Left ventricle myocardium superior (tissue), 1 donor: ENCODE results near the gene RXRB. TPM values are rescaled to one million over a fixed set of nuclear protein-coding genes. Genes with fewer than 3 reads are reported as not detected.

Source experiments
- ATAC-seq: fragments of 200-7000 bp; cut with Tn5 transposase; one replicate; pipeline ENCODE4 v1.9.1; 2020; ENCODE audit warnings: mild to moderate bottlenecking, moderate library complexity
- DNase-seq: peaks from one replicate; pipeline ENCODE4 v3.0.0-alpha.2; 2020
- intact Hi-C: fragments of 100-400 bp; cut with micrococcal nuclease; formaldehyde crosslinking; loops from one replicate; pipeline ENCODE4 v1.11.0; 2022
- total RNA-seq: library from RNA; stranded (reverse); fragmentation: NEBNext Ultra II Directional; extraction: Animal tissue kit (Norgen Biotek cat#: 25700); gene quantifications from one replicate; pipeline ENCODE4 v1.2.1, GENCODE V29; 2021
- donor health status: DM: no; HTN: yes; CAD: no; lungs with severe emphysema.

Gene RXRB
- total RNA-seq, 1 donor from 2014 or later, result 41.2 TPM

DNA sequence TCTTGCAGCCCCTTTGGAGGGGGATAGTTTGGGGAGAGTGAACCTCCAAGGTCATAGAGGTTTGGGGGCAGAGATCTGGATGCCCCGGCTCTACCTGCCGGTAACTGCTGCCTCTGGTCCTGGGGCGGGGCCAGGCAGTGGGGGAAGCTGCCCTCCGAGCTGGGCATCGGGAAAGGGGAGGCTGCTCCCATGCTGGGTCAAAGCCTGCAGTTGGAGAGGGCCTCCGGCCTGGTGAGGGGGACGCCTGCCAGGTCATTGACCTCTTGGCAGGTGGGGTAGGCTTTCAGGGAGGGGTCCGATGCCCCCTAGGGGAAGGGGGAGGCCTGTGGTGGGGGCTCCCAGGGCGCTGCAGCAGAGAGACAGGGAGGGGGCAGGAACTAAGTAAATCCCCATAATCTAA lies 15.3 kb downstream of the RXRB start:
- ATAC-seq (no peak), DNase-seq (no peak)
- intact Hi-C loops, result no loop called here

DNA sequence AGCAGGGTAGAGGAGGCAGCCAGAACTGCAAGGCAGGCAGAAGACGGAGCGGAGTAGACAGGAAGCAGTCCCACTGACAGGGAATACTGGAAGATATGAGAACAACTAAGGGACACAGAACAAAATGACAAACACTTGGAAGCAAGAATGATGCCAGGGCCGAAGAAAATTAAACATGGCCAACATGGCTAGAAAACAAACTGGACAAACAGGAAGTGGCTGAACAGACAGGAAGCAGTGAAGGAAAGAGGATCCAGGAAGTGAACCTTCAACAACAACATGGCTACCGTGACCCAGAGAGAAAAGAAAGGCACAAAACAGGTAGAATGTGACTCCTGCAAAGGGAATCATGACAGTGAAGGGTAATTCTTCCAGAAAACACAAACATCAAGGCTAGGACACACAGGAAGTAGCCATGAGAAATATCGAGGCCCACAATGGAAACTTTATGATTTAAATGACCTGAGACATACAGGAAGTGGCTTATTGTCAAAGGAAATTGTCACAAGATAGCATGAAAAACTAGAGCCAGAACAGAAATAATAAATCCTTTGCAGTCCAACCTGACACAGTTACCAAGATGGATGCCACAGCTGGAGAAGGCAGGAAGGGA lies 17.3 kb downstream of the RXRB start:
- DNase-seq, result no peak
- intact Hi-C loops, result no loop called here
- ATAC-seq, result no peak

DNA sequence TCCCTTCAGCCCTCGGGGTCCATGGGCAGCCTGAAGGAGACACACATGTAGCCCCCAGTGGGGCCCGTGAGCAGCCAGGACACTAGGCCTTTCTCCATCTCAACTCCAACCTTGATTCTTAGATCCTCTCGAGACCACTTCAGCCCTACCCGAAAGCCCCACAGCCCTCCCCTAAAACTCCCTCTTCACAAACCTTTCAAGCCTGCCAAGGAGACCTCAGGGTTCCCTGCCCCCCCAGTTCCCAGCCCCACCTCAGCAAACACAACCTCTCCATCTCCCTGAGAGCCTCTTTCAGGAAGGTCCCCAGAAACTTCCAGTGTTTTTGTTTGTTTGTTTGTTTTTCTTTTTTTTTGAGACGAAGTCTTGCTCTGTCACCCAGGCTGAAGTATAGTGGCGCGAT lies 19.3 kb downstream of the RXRB start:
- no peak for ATAC-seq
- intact Hi-C loops, result no loop called here
- DNase-seq, result no peak

DNA sequence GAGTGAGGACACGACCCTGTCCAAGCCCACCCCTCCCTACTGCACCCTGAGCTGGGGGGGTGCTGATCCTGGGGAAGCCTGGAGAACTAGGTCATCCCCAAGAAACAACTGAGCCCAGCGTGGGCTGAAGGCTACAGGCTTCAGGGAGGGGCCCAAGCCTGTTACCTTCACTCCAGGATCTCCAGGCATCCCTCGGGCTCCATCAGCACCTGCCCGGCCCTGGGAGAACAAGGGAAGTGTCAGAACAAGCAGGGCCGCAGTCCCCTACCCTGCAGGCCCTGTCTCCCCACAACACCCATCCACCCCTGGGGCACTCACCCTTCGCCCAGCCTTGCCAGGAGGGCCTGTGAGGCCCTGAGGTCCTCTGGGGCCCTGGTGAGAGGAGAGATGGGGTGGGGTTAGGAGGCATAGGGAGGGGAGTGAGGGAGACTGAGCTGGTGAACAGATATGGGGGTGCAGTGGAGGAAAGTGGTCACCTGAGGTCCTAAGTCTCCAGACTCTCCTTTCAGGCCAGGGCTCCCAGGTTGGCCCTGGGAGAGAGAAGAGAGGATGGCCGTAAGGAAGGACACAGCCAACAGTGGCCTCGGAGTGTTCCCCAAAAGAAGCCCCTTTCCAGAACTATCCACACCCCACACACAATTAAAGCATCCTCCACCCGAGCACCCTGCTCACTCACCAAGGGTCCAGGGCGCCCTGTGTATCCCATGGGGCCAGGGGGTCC lies 21.6 kb downstream of the RXRB start:
- DNase-seq (no peak), ATAC-seq (no peak)
- intact Hi-C loops, result no loop called here

DNA sequence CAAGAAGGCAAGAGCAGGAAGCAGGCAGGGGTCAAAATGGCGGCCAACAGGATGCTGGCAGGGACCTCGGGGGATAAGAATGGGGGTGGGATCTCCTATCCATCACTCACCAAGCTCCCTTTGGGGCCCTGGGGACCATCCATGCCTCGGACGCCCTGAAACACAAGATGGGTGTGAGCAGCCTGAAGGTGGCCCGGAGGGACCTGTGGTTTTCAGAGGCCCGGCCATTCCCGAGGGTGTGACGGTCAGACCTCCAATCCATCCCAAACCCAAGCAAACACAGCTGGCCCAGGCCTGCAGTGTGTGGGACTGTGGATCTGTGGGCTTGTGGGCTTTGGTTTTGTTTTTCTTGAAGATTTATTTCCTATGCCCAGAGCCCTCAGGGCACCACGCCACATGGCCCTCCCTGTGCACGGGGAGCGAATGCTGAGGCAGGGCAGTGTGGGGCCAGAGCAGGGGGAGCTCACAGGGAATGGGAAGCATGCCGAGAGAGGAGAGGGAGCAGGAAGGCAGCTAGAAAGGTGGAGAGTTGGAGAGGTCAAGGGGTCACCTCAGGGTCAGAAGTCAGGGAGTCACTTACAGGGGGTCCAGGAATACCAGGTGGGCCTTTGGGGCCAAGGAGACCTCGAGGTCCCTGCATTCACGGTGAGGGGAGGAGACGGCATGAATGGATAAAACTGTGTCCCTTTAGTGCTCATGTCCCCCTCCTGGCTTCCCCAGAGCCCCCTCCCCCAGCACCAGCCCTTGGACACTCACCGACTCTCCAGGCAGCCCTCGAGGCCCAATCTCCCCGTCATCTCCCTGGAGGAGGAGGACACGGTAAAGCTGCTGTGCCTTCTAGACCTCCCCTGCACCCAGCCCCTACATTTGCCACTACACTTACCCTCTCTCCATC lies 22.7 kb downstream of the RXRB start:
- DNase-seq (no peak), ATAC-seq (no peak)
- intact Hi-C loops, result no loop called here

DNA sequence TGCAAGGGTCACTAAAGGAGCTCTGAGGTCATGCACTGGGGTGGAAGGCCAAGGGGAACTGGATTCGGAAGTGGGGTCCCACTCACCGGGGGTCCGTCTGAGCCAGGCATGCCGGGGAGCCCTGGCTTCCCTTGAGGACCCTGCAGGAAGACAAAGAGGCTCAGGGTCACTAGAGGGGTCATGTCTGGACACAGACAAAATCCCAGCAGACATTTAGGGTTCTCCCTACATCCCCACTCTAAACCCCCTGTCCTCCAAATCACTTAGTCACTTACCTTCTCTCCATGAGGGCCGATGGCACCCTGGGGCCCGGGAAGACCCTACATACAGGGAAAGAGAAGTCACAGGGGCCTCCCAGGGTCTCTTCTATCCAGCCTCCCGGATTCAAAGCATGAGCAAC lies 23.6 kb downstream of the RXRB start:
- no peak for ATAC-seq
- DNase-seq, result no peak
- intact Hi-C loops, result no loop called here

DNA sequence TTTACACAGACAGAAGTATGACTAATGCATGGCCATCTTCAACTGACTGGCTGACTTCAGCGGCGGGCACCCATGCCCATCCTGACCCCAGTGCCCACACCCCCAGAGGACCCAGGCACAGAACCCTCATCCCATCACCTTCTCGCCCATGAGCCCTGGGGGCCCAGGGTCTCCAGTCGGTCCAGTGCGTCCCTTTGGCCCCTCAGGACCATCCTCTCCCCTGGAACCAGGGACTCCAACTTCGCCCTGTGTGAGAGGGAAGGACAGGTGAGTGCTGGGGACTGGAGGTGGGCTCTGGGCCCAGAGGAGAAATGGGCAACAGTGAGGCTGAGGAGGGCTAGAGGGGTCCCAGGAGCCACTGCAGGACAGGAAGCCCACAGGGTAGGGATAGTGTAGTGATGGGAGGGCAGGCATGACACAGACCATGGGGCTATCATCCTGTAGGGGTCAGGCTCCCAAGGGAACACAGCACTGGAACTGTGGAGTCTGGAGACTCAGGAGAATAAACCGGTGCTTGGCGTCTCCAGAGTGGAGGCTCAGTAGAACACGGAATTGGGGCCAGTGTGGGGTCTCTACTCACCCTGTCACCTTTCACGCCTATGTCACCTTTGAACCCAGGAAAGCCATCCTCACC lies 24.9 kb downstream of the RXRB start:
- intact Hi-C loops, result no loop called here
- DNase-seq, result no peak
- no peak for ATAC-seq

DNA sequence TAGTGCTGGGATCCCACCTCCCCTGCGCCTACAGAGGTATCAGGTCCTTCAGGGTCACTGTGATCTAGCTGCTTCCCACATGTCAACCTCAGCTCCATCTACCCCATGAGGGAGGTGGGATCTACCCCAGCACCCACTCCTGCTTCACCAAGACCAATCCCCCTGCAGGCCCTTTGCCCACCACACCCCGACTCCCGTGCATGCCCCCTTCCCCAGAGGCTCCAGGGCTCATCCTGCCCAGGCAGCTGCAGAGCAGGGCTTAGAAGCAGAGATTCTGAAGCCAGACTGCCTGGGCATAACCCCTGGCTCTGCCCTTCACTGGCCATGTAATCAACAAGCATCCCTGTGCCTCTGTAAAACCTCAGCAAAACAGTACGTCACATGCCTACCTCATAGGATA lies 25.7 kb downstream of the RXRB start:
- no peak for DNase-seq
- intact Hi-C loops, result no loop called here
- no peak for ATAC-seq

DNA sequence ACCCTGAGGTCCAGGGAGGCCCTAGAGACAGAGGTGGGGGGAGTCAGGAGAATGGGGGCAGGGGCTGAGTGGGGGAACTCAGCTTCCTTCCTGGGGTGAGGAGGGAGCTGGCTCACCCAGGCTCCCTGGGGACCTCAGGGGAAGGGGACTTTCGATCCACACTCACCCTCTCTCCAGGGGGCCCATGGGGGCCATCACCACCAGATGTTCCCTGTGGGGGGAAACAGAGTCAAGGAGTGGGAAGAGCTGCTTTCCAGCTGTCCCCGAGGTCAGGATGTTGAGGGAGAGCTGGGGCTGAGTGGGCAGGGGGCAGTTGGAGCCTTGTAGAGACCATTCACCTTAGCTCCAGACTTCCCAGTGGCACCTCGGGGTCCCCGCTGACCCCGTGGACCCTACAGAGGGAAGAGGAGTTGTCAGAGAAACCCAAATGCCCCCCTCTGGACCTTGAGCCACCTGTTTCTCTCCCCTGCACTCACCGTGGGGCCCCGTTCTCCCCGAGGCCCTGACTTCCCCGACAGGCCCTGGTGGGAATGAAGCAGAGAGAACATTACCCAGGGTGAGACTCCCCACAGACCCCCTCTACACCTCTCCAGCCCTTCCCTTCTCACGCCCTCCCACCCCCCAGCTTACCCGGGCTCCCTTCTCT lies 26.8 kb downstream of the RXRB start:
- intact Hi-C loops, result no loop called here

DNA sequence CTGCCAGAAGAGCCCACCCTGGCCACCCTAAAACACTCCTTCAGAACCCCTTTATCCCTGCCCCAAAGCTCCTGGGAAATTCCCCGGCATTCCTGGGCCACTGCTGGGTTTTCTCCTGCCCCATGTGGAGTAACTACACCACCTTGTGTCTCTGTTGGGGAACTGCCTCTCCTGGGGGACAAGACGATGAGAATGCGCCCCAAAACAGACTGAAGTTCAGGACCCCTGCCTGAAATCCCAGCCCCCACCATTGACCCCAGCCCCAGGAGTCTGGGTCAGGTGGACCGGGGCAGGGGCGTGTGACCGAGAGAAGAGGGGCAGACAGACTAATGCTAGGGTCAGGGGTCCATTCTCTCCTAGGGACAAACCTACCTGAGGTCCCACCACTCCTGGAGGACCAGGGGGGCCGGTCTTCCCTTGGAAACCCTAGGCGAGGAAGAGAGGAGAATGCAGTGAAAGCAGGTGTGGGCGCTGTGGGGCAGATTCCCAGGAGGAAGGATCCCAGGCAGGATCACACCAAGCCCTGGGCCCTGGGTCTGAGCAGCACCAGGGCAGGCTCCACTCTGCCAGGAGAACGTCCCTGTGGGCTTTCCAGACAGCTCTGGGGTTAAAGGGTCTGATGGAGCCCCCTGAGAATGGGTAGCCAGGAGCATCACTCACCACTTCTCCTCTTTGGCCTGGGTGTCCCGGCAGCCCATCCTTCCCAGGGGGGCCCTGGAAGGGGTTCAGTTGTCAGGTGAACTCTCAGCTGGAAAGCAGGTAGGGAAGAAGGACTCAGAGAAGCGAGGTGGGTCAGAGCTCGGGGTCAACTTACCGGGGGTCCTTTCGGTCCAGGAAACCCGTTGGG lies 27.6 kb downstream of the RXRB start:
- DNase-seq, result no peak
- intact Hi-C loops, result no loop called here
- ATAC-seq, result peak; percentile 38

More for the DNA sequence above, 26.8 kb downstream of the RXRB start:
- no peak for ATAC-seq
- no peak for DNase-seq

DNA sequence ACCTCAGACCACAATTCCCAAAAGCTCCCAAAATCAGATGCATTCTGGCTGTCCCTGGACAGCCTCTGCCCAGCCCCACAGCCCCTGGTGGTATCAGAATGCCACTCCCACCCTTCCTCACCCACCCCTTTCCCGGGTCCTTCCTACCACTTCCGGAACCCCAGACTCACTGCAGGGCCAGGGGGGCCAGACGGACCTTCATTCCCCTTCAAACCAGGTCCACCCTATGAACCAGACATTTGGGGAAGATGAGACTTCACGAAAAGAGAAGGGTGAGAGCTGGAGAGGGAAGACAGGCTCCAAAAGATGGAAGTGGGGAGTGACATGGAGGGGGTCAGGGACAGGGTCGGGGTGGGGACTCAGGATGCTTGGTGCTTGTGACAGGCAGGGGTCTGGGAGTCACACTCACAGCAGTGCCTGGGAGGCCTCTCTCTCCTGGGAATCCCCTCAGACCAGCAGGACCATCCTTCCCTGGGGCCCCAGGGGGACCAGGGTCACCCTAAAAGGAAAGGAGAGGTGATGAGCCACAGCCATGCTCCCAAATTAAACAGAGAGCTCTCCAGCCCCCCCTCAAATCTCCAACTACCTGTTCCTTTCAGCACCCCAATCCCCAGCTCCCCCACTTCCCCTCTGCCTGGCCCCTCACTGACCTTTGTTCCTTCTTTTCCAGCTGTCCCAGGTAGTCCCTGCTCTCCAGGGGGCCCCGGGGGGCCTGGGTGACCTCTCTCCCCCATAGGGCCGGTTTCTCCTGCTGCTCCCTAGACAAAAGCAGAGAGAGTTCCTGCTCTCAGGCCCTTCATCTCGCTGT lies 28.4 kb downstream of the RXRB start:
- ATAC-seq (no peak), DNase-seq (no peak)
- intact Hi-C loops, result no loop called here

DNA sequence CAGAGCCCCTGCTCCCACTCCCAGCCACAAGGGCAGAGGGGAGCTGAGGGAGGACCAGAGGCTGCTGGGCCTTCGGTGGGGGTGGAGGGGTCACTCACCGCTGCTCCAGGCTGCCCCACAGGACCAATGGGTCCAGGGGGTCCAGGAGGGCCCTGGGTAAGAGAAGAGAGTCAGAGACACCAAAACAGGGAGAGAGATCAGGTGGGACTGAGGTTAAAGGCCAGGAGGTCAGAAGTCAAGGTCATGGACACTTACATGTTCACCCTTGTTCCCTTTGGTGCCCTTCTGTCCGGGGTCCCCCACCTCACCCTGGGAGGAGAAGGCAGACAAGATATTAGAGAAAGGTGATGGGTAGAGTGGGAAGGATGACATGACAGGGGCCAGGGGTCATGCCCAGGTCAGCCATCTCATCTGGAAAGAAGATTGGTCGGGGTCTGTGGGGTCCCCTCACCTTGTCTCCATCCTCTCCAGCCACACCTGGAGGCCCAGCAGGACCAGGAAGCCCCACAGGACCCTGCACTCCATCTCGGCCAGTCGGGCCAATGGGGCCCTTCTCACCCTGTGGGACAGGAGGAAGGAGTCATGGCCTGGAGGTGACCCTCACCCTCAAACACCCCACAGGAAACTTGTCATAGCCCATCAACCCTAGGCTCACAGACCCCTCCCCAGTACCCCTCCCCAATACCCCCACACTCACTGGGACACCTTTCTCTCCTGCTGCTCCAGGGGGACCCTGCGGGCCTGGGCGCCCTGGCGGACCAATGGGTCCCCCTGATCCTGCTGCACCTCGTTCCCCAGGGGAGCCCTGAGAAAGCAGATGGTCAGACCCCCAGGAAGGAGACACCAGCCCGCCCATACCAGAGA lies 29.2 kb downstream of the RXRB start:
- no peak for DNase-seq
- intact Hi-C loops, result no loop called here
- ATAC-seq, result no peak

DNA sequence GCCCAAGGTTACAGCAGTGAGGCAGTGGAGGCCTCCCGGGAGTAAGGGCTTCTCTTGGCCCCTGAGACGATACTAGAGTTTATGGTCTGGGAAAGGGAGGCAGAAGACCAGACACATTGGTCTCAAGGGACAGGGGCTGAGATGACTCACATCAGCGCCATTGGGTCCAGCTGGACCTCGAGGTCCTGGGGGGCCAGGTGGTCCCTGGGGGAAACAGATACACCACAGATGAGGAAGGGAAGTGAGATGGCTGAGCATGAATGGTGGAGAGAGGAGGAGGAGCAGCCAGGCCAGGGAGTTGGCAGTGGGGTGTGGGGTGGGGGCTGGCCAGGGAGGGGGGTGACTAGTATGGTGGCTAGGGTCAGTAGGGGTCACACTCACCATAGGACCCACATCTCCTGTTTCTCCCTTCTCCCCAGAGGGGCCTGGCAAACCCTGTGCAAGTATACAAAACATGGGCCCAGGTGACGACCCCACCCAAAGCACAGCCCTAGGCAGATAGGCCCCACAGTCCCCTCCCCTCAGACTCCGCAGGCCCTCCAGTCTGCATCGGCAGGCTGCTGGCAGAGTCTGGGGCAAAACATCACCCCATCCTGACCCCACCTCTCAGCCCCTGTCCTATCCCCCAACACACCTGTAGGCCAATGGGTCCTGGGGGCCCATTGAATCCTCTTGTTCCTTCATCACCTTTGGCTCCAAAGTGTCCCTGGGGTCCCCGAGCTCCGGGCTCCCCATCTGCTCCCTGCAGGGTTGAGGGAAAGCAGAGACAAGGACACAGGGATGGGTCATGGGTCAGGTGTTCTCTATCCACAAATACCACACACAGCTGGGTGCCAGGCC lies 30.1 kb downstream of the RXRB start:
- intact Hi-C loops, result no loop called here
- no peak for ATAC-seq
- DNase-seq, result no peak

DNA sequence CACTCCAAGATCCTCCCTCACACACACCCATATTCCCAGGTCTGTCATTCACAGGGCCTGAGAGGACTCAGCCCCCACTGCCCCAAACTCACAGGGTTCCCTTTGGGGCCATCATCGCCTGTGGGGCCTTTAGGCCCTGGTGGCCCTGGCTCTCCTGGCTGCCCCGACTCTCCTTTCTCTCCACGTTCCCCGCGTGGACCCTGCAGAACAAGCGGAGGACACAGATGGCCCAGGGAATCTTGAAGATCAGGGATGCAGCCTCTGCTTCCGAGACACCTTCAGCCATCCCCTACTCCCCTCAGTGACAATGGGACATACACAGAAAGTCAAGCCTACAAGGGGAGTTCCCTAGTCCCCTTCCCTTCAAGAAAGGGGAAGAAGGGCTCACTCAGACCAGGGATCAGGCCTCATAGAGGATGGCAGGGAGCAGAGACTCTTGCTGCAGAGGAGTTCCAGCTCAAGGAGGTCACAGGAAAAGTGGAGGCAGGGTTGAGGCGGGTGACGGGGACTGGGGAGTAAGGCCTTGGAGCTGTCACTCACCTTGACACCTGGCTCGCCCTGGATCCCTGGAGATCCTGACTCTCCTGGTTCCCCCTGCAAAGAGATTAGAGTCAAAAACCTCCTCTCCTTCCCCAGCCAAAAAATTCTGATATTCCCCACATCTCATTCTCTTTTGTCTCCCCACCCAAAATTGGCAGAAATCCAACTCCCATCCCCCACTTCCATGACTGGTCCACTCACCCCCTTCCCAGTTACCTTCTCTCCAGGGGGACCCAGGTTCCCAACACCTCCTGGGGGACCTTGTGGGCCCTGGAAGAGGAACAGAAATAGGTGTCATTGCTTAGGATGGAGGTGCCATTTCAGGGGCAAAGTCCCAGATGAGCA lies 30.9 kb downstream of the RXRB start:
- no peak for ATAC-seq
- DNase-seq, result no peak
- intact Hi-C loops, result no loop called here

DNA sequence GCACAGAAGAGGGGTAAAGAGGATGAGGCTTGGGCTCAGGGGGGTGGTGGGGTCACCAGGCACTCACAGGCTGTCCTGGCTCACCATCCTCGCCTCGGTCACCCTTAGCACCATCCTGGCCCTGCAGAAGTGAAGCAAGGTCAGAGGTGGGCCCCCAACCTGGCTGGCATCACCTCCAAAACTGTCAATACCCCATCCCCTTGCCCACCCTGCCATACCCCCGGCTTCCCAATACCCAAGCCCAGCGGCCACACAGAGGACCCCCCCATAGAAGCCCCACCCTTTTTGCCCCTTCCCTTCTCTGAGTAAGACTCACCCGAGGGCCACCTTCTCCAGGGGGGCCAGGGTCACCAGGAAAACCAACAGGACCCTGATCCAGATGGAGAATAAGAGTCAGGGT lies 31.8 kb downstream of the RXRB start:
- DNase-seq, result no peak
- no peak for ATAC-seq
- intact Hi-C loops, result no loop called here
